ENCODE results near the gene ZCRB1. TPM values are rescaled to one million over a fixed set of nuclear protein-coding genes. Genes with fewer than 3 reads are reported as not detected.
"Not testable (repeated sequence)": the region's sequence is repeated elsewhere in the genome, so short reads cannot be mapped to it uniquely, and the experiment has no call there.

ZCRB1 gene
- total RNA-seq, 1 experiment from 2014 or later, result 33.9 TPM

DNA sequence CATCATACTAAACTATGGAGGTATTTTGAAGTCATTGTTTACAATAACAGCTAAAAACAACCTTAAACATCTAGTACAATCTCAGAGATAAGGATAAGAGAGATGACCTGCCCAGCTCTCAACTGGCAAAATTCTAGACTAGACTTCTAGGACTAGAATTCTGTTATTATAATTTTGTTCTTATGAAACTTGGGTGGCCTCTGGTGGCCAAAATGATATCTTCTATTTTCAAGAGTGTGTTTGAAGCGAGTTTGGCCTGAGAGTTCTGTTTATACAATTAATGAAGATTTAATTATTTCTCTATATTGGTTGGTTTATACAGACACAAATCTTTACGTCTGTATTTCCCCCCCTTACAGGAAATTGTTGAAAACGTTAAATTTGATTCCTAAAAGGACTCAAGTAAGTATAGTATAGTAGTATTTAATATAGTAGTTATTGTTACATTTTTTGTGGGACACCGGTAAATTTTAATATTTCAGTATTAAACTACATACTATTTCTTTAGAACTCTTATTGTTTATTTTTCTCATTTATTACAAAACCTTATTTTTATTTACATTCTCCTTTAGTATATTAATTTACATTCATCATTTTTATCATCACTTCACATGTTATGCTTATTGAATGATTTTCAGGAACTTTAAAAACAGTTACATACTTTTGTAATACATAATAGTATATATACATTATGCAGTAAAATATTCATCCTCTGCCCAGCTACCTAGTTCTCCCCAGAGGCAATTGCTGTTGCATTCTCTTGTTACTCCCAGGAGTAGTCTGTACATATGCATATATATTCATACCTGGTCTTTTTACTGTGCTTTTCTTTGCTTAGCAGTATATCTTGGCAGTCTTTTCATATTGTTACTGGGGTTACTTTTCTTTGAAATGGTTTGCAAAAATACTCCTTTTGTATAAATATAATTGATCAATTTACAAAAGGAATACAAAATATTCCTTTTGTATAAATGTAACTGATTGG lies 6.7 kb upstream of the ZCRB1 start:
- DNase-seq, result peak; percentile 67
- H4K20me1 ChIP-seq (ENCODE audit: low read length), result peaks cover 30% of the 10 kb centered on the region
- BruUV-seq (replicated peaks), result no TSS peak

DNA sequence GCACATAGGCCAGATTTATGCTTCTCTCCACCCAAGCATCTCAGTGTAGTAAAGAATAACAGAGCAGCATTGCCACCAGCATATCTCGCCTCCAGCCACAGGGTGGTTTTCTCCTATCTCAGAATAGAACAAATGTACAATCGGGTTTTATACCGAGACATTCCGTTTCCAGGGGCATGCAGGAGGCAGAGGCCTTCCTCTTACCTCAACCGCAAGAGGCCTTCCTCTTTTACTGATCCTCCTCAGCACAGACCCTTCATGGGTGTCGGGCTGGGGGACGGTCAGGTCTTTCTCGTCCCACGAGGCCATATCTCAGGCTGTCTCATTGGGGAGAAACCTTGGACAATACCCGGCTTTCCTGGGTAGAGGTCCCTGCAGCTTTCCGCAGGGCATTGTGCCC lies 4.2 kb upstream of the ZCRB1 start:
- H3K9me2 ChIP-seq (replicated peaks; ENCODE audit: low read length); H3K4me2 ChIP-seq (ENCODE audit: low read length); BruUV-seq (replicated peaks); POLR2A ChIA-PET (ENCODE audit: unreplicated experiment); H3K9ac ChIP-seq (ENCODE audit: low read length); H3K9me3 ChIP-seq (ENCODE audit: low read length); H3K4me3 ChIP-seq (ENCODE audit: low read length); H3K27me3 ChIP-seq (ENCODE audit: low read length); H3F3A ChIP-seq (ENCODE audit: low read length, unreplicated experiment); CTCF ChIA-PET; ATAC-seq; DNase-seq; H2AFZ ChIP-seq (ENCODE audit: low read length); H3K27ac ChIP-seq (ENCODE audit: low read length); H3K36me3 ChIP-seq (ENCODE audit: low read depth, low read length): not testable (repeated sequence)
- peaks cover 10% of the 10 kb centered on the region for H3K4me1 ChIP-seq (ENCODE audit: insufficient read depth, low read length)
- intact Hi-C loops (cut with micrococcal nuclease), result loop anchor here (10.0 kb wide), 1 partner anchor 235 kb away; no protein-coding TSS in a partner anchor
- H3K79me2 ChIP-seq (ENCODE audit: low read length), result peaks cover 96% of the 10 kb centered on the region
- H4K20me1 ChIP-seq (ENCODE audit: low read length), result peaks cover 33% of the 10 kb centered on the region

More for the DNA sequence above, 6.7 kb upstream of the ZCRB1 start:
- Histone ChIP-seq H3K4me3 (ENCODE audit: low read length) (no peak overlapping the region), H3K9me3 (ENCODE audit: low read length) (no peaks in the 10 kb centered on the region), H3K27ac (ENCODE audit: low read length) (no peak overlapping the region), H3F3A (ENCODE audit: low read length, unreplicated experiment) (no peaks in the 10 kb centered on the region), H3K4me1 (ENCODE audit: insufficient read depth, low read length) (peaks cover 2% of the 10 kb centered on the region), H3K36me3 (ENCODE audit: low read depth, low read length) (peaks cover 19% of the 10 kb centered on the region; the same call in 1 of the 2 replicates), H2AFZ (ENCODE audit: low read length) (no peak overlapping the region), H3K4me2 (ENCODE audit: low read length) (no peak overlapping the region), H3K79me2 (ENCODE audit: low read length) (peaks cover 84% of the 10 kb centered on the region), H3K9me2 (replicated peaks; ENCODE audit: low read length) (no peaks in the 10 kb centered on the region), H3K9ac (ENCODE audit: low read length) (no peak overlapping the region), H3K27me3 (ENCODE audit: low read length) (no peaks in the 10 kb centered on the region)
- POLR2A ChIA-PET (ENCODE audit: unreplicated experiment), result no interaction called here
- ATAC-seq, result peak; percentile 67
- intact Hi-C loops (cut with micrococcal nuclease), result loop anchor here (1.0 to 10.0 kb wide), 2 partner anchors 203 to 232 kb away; no protein-coding TSS in a partner anchor
- CTCF ChIA-PET, result interaction anchor here (0.5 to 0.7 kb wide), 2 partner anchors 125 to 321 kb away, joined by 3 to 4 read pairs; no protein-coding TSS in a partner anchor
- TF ChIP-seq, protein P1, sequence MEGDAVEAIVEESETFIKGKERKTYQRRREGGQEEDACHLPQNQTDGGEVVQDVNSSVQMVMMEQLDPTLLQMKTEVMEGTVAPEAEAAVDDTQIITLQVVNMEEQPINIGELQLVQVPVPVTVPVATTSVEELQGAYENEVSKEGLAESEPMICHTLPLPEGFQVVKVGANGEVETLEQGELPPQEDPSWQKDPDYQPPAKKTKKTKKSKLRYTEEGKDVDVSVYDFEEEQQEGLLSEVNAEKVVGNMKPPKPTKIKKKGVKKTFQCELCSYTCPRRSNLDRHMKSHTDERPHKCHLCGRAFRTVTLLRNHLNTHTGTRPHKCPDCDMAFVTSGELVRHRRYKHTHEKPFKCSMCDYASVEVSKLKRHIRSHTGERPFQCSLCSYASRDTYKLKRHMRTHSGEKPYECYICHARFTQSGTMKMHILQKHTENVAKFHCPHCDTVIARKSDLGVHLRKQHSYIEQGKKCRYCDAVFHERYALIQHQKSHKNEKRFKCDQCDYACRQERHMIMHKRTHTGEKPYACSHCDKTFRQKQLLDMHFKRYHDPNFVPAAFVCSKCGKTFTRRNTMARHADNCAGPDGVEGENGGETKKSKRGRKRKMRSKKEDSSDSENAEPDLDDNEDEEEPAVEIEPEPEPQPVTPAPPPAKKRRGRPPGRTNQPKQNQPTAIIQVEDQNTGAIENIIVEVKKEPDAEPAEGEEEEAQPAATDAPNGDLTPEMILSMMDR (conservative IDR thresholded peaks at IDR 0.05; ENCODE audit: low read depth, low read length), result peak; percentile 73
- no peak for TF ChIP-seq EZH2phosphoT487 (IDR thresholded peaks at IDR 0.05; ENCODE audit: borderline replicate concordance, low read length)

DNA sequence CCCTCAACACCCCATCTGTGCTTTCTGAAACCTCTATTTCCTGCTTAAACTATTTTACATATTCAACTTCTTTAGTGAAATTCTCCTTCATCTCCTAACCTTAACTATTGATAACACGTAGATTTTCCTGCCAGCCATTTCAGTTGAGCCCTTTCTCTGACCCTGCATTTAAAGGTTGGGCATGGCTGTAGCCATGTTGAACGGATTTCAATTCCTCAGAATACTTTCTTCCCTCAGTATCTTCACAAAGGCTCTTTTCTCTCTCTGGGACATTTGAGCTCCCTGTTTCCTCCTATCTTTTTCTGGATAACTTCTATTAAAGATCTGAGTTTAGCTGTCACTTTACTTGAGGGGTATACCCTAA lies 1.3 kb upstream of the ZCRB1 start:
- no peaks in the 10 kb centered on the region for H3F3A ChIP-seq (ENCODE audit: low read length, unreplicated experiment)
- DNase-seq (no peak), ATAC-seq (no peak)
- no TSS peak for BruUV-seq (replicated peaks)
- H3K9me2 ChIP-seq (replicated peaks; ENCODE audit: low read length), result no peaks in the 10 kb centered on the region
- peak overlapping the region; percentile 76 for H3K4me3 ChIP-seq (ENCODE audit: low read length)
- peak overlapping the region; percentile 95 for H3K4me2 ChIP-seq (ENCODE audit: low read length)
- no peaks in the 10 kb centered on the region for H3K9me3 ChIP-seq (ENCODE audit: low read length)
- H3K9ac ChIP-seq (ENCODE audit: low read length), result peak overlapping the region; percentile 79
- no peak overlapping the region for H2AFZ ChIP-seq (ENCODE audit: low read length)
- peaks cover 17% of the 10 kb centered on the region for H3K4me1 ChIP-seq (ENCODE audit: insufficient read depth, low read length)
- no peaks in the 10 kb centered on the region for H3K27me3 ChIP-seq (ENCODE audit: low read length)
- intact Hi-C loops (cut with micrococcal nuclease), result loop anchor here (5.0 kb wide), 1 partner anchor 90 kb away; the partner anchor contains the start of gene YAF2
- ChIA-PET CTCF (no interaction called here), POLR2A (ENCODE audit: unreplicated experiment) (no interaction called here)
- H3K79me2 ChIP-seq (ENCODE audit: low read length), result peaks cover 76% of the 10 kb centered on the region
- no peaks in the 10 kb centered on the region for H3K36me3 ChIP-seq (ENCODE audit: low read depth, low read length)
- no peak for TF ChIP-seq EZH2phosphoT487 (IDR thresholded peaks at IDR 0.05; ENCODE audit: borderline replicate concordance, low read length)
- no peak for TF ChIP-seq EZH2 (IDR thresholded peaks at IDR 0.05; ENCODE audit: low read length, unreplicated experiment)
- TF ChIP-seq, protein P1 (conservative IDR thresholded peaks at IDR 0.05; ENCODE audit: low read depth, low read length), result no peak
- H4K20me1 ChIP-seq (ENCODE audit: low read length), result peaks cover 28% of the 10 kb centered on the region
- H3K27ac ChIP-seq (ENCODE audit: low read length), result no peak overlapping the region
